Right kidney (tissue), 1 donor: ENCODE data around the gene SCARB1.

ENCODE experiments used
- DNase-seq: peaks from one replicate; pipeline ENCODE4 v3.0.0-alpha.2; 2016

SCARB1 gene

GRCh38 chr12:124745465-124745890, 118.2 kb downstream of the SCARB1 start:
- DNase-seq: no peak

- DNase-seq: no peak
These were observed 118.8 kb downstream of the SCARB1 start for GRCh38 chr12:124744659-124745464.

- DNase-seq: no peak
These were observed 119.4 kb downstream of the SCARB1 start for GRCh38 chr12:124744273-124744640.

GRCh38 chr12:124743479-124744272, 120.0 kb downstream of the SCARB1 start:
- DNase-seq: no peak

- DNase-seq: no peak
These were observed 121.0 kb downstream of the SCARB1 start for GRCh38 chr12:124742678-124743077.

GRCh38 chr12:124742111-124742510, 121.6 kb downstream of the SCARB1 start:
- DNase-seq: no peak

GRCh38 chr12:124741211-124741610, 122.5 kb downstream of the SCARB1 start:
- DNase-seq: no peak

GRCh38 chr12:124740691-124741137, 123.0 kb downstream of the SCARB1 start:
- peak; percentile 44 for DNase-seq

GRCh38 chr12:124739953-124740561, 123.6 kb downstream of the SCARB1 start:
- no peak for DNase-seq

GRCh38 chr12:124738636-124739467, 124.8 kb downstream of the SCARB1 start:
- DNase-seq: no peak

GRCh38 chr12:124737772-124738635, 125.7 kb downstream of the SCARB1 start:
- DNase-seq: no peak

GRCh38 chr12:124737040-124737419, 126.6 kb downstream of the SCARB1 start:
- DNase-seq: no peak

GRCh38 chr12:124736115-124737039, 127.3 kb downstream of the SCARB1 start:
- no peak for DNase-seq

GRCh38 chr12:124734224-124734788, 129.4 kb downstream of the SCARB1 start:
- no peak for DNase-seq

- no peak for DNase-seq
These were observed 130.6 kb downstream of the SCARB1 start for GRCh38 chr12:124733086-124733485.

GRCh38 chr12:124732275-124733075, 131.2 kb downstream of the SCARB1 start:
- DNase-seq: no peak

GRCh38 chr12:124731869-124732268, 131.8 kb downstream of the SCARB1 start:
- DNase-seq: no peak

- no peak for DNase-seq
These were observed 133.2 kb downstream of the SCARB1 start for GRCh38 chr12:124730455-124730932.

GRCh38 chr12:124727922-124728321, 135.7 kb downstream of the SCARB1 start:
- DNase-seq: no peak
